SK-N-SH (cell line): Measurements from ENCODE around the gene OR10A5. TPM values are rescaled to one million over a fixed set of nuclear protein-coding genes. Genes with fewer than 3 reads are reported as not detected.

Source experiments
- CTCF ChIA-PET: fragments of 300-600, 350-600 bp; formaldehyde crosslinking; extraction: SDS; loops from one replicate; lab custom pipeline; 2021; lab: Yijun Ruan, JAX
- POLR2A ChIA-PET: fragments of 350-600 bp; sonication (Branson Sonifier 250); formaldehyde crosslinking; extraction: SDS; loops from one replicate; lab custom pipeline; 2020; ENCODE audit warnings: antibody characterized with exemption, inconsistent platforms; lab: Yijun Ruan, JAX
- DNase-seq: peaks from one replicate; pipeline ENCODE4 v3.0.0; 2012
- H2AFZ ChIP-seq: fragments of 200-600 bp; sonication (generic); 2 replicates; pipeline ENCODE4 v1.8.1; 2016; ENCODE audit warnings: antibody characterized with exemption, mild to moderate bottlenecking, low read depth
- H3F3A ChIP-seq: fragments of 200-600 bp; sonication (generic); replicated peaks from 2 replicates; pipeline ENCODE3; 2016; ENCODE audit warnings: antibody characterized with exemption, mild to moderate bottlenecking; ENCODE audit not compliant: insufficient read depth
- H3K27ac ChIP-seq, 2 experiments: fragments of 200-500 bp in 1 of 2; fragments of 200-600 bp in 1 of 2; sonication (Bioruptor generic) in 1 of 2; sonication (generic), shearing (Covaris generic) in 1 of 2; 2 replicates each; pipeline versions ENCODE4 v1.5.1 to v1.6.1; 2014 to 2016; ENCODE audit warnings: low read depth in 2 of 2, inconsistent platforms in 1 of 2, low read length in 1 of 2, mild to moderate bottlenecking in 1 of 2, mixed read lengths in 1 of 2
- H3K27me3 ChIP-seq: fragments of 200-600 bp; sonication (generic), shearing (Covaris generic); 2 replicates; pipeline ENCODE4 v1.6.1; 2016; ENCODE audit warnings: mixed run types; ENCODE audit not compliant: insufficient read depth
- H3K36me3 ChIP-seq, 2 experiments: fragments of 200-500 bp in 1 of 2; fragments of 200-600 bp in 1 of 2; sonication (Bioruptor generic) in 1 of 2; sonication (generic) in 1 of 2; replicated peaks in 1 of 2; 2 replicates each; pipeline versions ENCODE3 to v1.5.1; 2014 to 2016; ENCODE audit warnings: low read length in 1 of 2, mild to moderate bottlenecking in 1 of 2; ENCODE audit not compliant: insufficient read depth in 2 of 2, control insufficient read depth in 1 of 2
- H3K4me1 ChIP-seq, 2 experiments: fragments of 200-500 bp in 1 of 2; fragments of 200-600 bp in 1 of 2; sonication (Bioruptor generic) in 1 of 2; sonication (generic), shearing (Covaris generic) in 1 of 2; 2 replicates each; pipeline versions ENCODE4 v1.5.1 to v1.6.1; 2014 to 2016; ENCODE audit warnings: low read depth in 1 of 2, low read length in 1 of 2, mixed run types in 1 of 2; ENCODE audit not compliant: insufficient read depth in 2 of 2, control insufficient read depth in 1 of 2
- H3K4me2 ChIP-seq: fragments of 200-600 bp; sonication (generic), shearing (Covaris generic); 2 replicates; pipeline ENCODE4 v1.6.1; 2017; ENCODE audit warnings: mixed run types
- H3K4me3 ChIP-seq, 2 experiments: fragments of 200-500 bp in 1 of 2; fragments of 200-600 bp in 1 of 2; sonication (Bioruptor generic) in 1 of 2; sonication (generic), shearing (Covaris generic) in 1 of 2; 2 replicates each; pipeline versions ENCODE4 v1.5.1 to v1.8.1; 2014 to 2016; ENCODE audit warnings: low read depth in 2 of 2, inconsistent platforms in 1 of 2, low read length in 1 of 2, mild to moderate bottlenecking in 1 of 2, mixed read lengths in 1 of 2, moderate library complexity in 1 of 2
- H3K79me2 ChIP-seq: fragments of 200-600 bp; sonication (generic); 2 replicates; pipeline ENCODE4 v1.8.1; 2017; ENCODE audit warnings: mild to moderate bottlenecking; ENCODE audit not compliant: insufficient read depth
- H3K9ac ChIP-seq: fragments of 200-600 bp; sonication (generic); 2 replicates; pipeline ENCODE4 v1.6.1; 2017; ENCODE audit warnings: mixed run types
- H3K9me2 ChIP-seq: fragments of 200-600 bp; sonication (generic); 2 replicates; pipeline ENCODE4 v1.6.1; 2017; ENCODE audit warnings: mixed run types
- H3K9me3 ChIP-seq: fragments of 200-600 bp; sonication (generic); 2 replicates; pipeline ENCODE4 v1.6.1; 2017; ENCODE audit warnings: mixed run types, mild to moderate bottlenecking, moderate library complexity
- H4K20me1 ChIP-seq: fragments of 200-600 bp; sonication (generic); 2 replicates; pipeline ENCODE4 v1.6.1; 2017; ENCODE audit warnings: mild to moderate bottlenecking, mixed run types; ENCODE audit not compliant: insufficient read depth
- ELF1 ChIP-seq: IDR thresholded peaks from 2 replicates; pipeline ENCODE4 v1.4.0; 2012
- EP300 ChIP-seq, 2 experiments: IDR thresholded peaks; 2 replicates each; pipeline versions ENCODE4 v1.4.0 to v1.6.1; 2012; ENCODE audit warnings: borderline replicate concordance in 1 of 2, low read depth in 1 of 2, low read length in 1 of 2
- EZH2phosphoT487 ChIP-seq: fragments of 200-600 bp; sonication (generic); IDR thresholded peaks from 2 replicates; pipeline ENCODE4 v1.6.1; 2017; ENCODE audit warnings: low read depth, mixed run types, mild to moderate bottlenecking, antibody characterized with exemption, moderate library complexity, borderline replicate concordance
- FOSL2 ChIP-seq: IDR thresholded peaks from 2 replicates; pipeline ENCODE4 v1.4.0; 2012; ENCODE audit warnings: low read depth, mild to moderate bottlenecking, moderate library complexity, borderline replicate concordance
- FOXM1 ChIP-seq: IDR thresholded peaks from 2 replicates; pipeline ENCODE4 v1.4.0; 2012; ENCODE audit warnings: low read depth, mild to moderate bottlenecking
- JUND ChIP-seq: IDR thresholded peaks from 2 replicates; pipeline ENCODE4 v1.4.0; 2012
- MEF2A ChIP-seq: IDR thresholded peaks from 2 replicates; pipeline ENCODE4 v1.4.0; 2012; ENCODE audit warnings: low read depth, borderline replicate concordance
- MXI1 ChIP-seq: IDR thresholded peaks from 2 replicates; pipeline ENCODE4 v1.6.1; 2012; ENCODE audit warnings: mild to moderate bottlenecking, low read depth, low read length, improper control_type of control experiment
- NFIC ChIP-seq: IDR thresholded peaks from 2 replicates; pipeline ENCODE4 v1.4.0; 2012; ENCODE audit warnings: borderline replicate concordance
- NRF1 ChIP-seq: IDR thresholded peaks from 2 replicates; pipeline ENCODE4 v1.6.1; 2012; ENCODE audit warnings: low read depth, mild to moderate bottlenecking, low read length
- RAD21 ChIP-seq: IDR thresholded peaks from 2 replicates; pipeline ENCODE4 v1.6.1; 2012; ENCODE audit warnings: mild to moderate bottlenecking, low read length
- RFX5 ChIP-seq: IDR thresholded peaks from 2 replicates; pipeline ENCODE4 v1.6.1; 2012; ENCODE audit warnings: mild to moderate bottlenecking, improper control_type of control experiment, low read length
- SIN3A ChIP-seq: IDR thresholded peaks from 2 replicates; pipeline ENCODE4 v1.6.1; 2012; ENCODE audit warnings: low read depth, mild to moderate bottlenecking, low read length, moderate library complexity, borderline replicate concordance
- TEAD4 ChIP-seq: IDR thresholded peaks from 2 replicates; pipeline ENCODE4 v1.4.0; 2012; ENCODE audit warnings: mild to moderate bottlenecking, borderline replicate concordance; ENCODE audit not compliant: insufficient read depth
- WGBS: methylation state at CpG from one replicate; pipeline ENCODE4 v1.1.6; 2017; ENCODE audit warnings: low lambda C conversion rate; 5-methylcytosine and 5-hydroxymethylcytosine counted together
- polyA plus RNA-seq, 3 experiments: library from polyadenylated mRNA; depleted of rRNA; stranded (reverse); fragments of >200 nt; gene quantifications; 2 replicates each; pipeline ENCODE4 v1.2.3, GENCODE V29; 2012
- TF ChIP-seq, protein P1 (sequence below): fragments of 150-350 bp; IDR thresholded peaks from 2 replicates; pipeline ENCODE4 v1.6.1; 2016; ENCODE audit warnings: mild to moderate bottlenecking, low read depth, low read length
- TF ChIP-seq, protein P2 (sequence below): IDR thresholded peaks from 2 replicates; pipeline ENCODE4 v1.4.0; 2012; ENCODE audit warnings: low read depth, borderline replicate concordance
- TF ChIP-seq, protein P3 (sequence below): fragments of 150-350 bp; IDR thresholded peaks from 2 replicates; pipeline ENCODE4 v1.6.1; 2017; ENCODE audit warnings: antibody characterized with exemption, low read length, low read depth, borderline replicate concordance
- TF ChIP-seq, protein P4 (sequence below): IDR thresholded peaks from 2 replicates; pipeline ENCODE4; 2012
- TF ChIP-seq, protein P5 (sequence below): fragments of 200-600 bp; sonication (generic); IDR thresholded peaks from 2 replicates; pipeline ENCODE4 v1.6.1; 2017; ENCODE audit warnings: antibody characterized with exemption, mild to moderate bottlenecking, moderate library complexity
- TF ChIP-seq, protein P6 (sequence below): IDR thresholded peaks from 2 replicates; pipeline ENCODE4 v1.4.0; 2012; ENCODE audit warnings: low read depth, borderline replicate concordance

OR10A5 gene
- polyA plus RNA-seq, 1 of the 3 experiments (the other 2 are of a cell fraction) = not detected

DNA sequence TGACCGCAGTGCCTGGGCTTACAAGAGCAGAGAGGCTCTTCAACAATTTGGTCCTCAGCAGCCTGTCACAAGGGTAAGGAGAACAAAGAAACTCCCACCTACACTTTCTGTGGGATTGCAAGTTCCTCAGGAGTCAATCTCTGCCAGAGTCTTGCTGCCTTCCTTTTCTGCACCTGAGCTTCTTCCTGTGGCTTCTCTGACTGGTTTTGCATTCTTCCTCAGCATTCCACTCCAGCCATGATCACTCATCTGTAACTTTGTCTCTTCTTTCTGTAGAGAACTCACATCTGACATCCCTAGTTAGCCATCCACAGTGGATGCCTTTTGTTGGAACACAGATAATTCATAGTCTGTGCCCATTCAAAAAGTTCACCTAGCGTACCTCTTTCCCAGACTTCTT lies 31.8 kb upstream of the OR10A5 start:
- no peak overlapping the region for H3K9ac ChIP-seq
- H4K20me1 ChIP-seq = no peaks in the 10 kb centered on the region
- no peaks in the 10 kb centered on the region for H3K27me3 ChIP-seq
- no peaks in the 10 kb centered on the region for H3K4me1 ChIP-seq
- 2% methylated on average over 2 of the region's 2 CpGs for WGBS
- H3K36me3 ChIP-seq = no peaks in the 10 kb centered on the region
- POLR2A ChIA-PET = no interaction called here
- CTCF ChIA-PET = interaction anchor here (1.8 to 1.9 kb wide), 2 partner anchors 10 to 20 kb away, joined by 10 to 11 read pairs; no protein-coding TSS in a partner anchor
- no peak overlapping the region for H3K27ac ChIP-seq
- H3F3A ChIP-seq = no peaks in the 10 kb centered on the region
- no peak overlapping the region for H2AFZ ChIP-seq
- no peaks in the 10 kb centered on the region for H3K79me2 ChIP-seq
- no peak for DNase-seq
- no peak overlapping the region for H3K4me2 ChIP-seq
- no peaks in the 10 kb centered on the region for H3K9me3 ChIP-seq
- TF ChIP-seq NFIC (no peak), MXI1 (no peak), SIN3A (no peak), MEF2A (no peak), JUND (no peak)
- no peak overlapping the region for H3K4me3 ChIP-seq
- no peaks in the 10 kb centered on the region for H3K9me2 ChIP-seq

DNA sequence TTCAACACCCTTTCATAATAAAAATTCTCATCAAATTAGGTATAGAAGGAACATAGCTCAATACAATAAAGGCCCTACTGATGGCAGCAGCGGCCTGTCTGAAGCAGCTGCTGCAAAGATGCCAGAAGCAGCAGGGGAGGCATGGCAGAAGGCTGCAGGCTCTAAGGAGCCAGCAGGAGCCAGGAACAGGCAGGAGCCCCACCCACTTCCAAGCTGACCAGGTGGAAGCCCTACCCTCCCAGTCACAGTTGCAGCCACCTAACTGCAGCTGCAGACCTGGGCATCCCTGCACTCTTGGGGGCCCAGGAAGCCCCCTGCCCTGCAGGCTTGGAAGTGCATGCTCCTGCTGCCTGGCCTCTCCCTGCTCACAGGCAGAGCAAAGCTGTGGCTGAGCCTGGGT lies 27.8 kb upstream of the OR10A5 start:
- Histone ChIP-seq H3K9ac (no peak overlapping the region), H3K27me3 (no peaks in the 10 kb centered on the region), H3K9me3 (no peaks in the 10 kb centered on the region), H3K36me3 (no peaks in the 10 kb centered on the region), H3K4me1 (no peaks in the 10 kb centered on the region), H3K4me3 (no peak overlapping the region), H3F3A (no peaks in the 10 kb centered on the region), H3K79me2 (no peaks in the 10 kb centered on the region), H3K27ac (no peak overlapping the region), H2AFZ (no peak overlapping the region), H3K9me2 (no peaks in the 10 kb centered on the region), H4K20me1 (no peaks in the 10 kb centered on the region), H3K4me2 (no peak overlapping the region)
- DNase-seq = no peak
- WGBS = 0% methylated on average over 1 of the region's 1 CpG
- CTCF ChIA-PET = no interaction called here
- no peak for TF ChIP-seq ELF1
- TF ChIP-seq, protein P1, sequence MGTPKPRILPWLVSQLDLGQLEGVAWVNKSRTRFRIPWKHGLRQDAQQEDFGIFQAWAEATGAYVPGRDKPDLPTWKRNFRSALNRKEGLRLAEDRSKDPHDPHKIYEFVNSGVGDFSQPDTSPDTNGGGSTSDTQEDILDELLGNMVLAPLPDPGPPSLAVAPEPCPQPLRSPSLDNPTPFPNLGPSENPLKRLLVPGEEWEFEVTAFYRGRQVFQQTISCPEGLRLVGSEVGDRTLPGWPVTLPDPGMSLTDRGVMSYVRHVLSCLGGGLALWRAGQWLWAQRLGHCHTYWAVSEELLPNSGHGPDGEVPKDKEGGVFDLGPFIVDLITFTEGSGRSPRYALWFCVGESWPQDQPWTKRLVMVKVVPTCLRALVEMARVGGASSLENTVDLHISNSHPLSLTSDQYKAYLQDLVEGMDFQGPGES = no peak
- TF ChIP-seq, protein P2, sequence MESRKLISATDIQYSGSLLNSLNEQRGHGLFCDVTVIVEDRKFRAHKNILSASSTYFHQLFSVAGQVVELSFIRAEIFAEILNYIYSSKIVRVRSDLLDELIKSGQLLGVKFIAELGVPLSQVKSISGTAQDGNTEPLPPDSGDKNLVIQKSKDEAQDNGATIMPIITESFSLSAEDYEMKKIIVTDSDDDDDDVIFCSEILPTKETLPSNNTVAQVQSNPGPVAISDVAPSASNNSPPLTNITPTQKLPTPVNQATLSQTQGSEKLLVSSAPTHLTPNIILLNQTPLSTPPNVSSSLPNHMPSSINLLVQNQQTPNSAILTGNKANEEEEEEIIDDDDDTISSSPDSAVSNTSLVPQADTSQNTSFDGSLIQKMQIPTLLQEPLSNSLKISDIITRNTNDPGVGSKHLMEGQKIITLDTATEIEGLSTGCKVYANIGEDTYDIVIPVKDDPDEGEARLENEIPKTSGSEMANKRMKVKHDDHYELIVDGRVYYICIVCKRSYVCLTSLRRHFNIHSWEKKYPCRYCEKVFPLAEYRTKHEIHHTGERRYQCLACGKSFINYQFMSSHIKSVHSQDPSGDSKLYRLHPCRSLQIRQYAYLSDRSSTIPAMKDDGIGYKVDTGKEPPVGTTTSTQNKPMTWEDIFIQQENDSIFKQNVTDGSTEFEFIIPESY = no peak
- no peak for TF ChIP-seq TEAD4
- TF ChIP-seq, protein P3, sequence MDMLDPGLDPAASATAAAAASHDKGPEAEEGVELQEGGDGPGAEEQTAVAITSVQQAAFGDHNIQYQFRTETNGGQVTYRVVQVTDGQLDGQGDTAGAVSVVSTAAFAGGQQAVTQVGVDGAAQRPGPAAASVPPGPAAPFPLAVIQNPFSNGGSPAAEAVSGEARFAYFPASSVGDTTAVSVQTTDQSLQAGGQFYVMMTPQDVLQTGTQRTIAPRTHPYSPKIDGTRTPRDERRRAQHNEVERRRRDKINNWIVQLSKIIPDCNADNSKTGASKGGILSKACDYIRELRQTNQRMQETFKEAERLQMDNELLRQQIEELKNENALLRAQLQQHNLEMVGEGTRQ = no peak
- no peak for TF ChIP-seq MXI1
- TF ChIP-seq EZH2phosphoT487 = no peak
- no peak for TF ChIP-seq FOXM1
- no peak for TF ChIP-seq RFX5
- TF ChIP-seq, protein P4, sequence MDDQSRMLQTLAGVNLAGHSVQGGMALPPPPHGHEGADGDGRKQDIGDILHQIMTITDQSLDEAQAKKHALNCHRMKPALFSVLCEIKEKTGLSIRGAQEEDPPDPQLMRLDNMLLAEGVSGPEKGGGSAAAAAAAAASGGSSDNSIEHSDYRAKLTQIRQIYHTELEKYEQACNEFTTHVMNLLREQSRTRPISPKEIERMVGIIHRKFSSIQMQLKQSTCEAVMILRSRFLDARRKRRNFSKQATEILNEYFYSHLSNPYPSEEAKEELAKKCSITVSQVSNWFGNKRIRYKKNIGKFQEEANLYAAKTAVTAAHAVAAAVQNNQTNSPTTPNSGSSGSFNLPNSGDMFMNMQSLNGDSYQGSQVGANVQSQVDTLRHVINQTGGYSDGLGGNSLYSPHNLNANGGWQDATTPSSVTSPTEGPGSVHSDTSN = no peak
- TF ChIP-seq RAD21 = no peak
- TF ChIP-seq SIN3A = no peak
- TF ChIP-seq MEF2A = no peak
- TF ChIP-seq FOSL2 = no peak
- TF ChIP-seq NRF1 = no peak
- no peak for TF ChIP-seq EP300 (IDR thresholded peaks at IDR 0.05; ENCODE audit: borderline replicate concordance in 1 of 2, low read depth in 1 of 2, low read length in 1 of 2)
- no peak for TF ChIP-seq NFIC
- TF ChIP-seq, protein P5, sequence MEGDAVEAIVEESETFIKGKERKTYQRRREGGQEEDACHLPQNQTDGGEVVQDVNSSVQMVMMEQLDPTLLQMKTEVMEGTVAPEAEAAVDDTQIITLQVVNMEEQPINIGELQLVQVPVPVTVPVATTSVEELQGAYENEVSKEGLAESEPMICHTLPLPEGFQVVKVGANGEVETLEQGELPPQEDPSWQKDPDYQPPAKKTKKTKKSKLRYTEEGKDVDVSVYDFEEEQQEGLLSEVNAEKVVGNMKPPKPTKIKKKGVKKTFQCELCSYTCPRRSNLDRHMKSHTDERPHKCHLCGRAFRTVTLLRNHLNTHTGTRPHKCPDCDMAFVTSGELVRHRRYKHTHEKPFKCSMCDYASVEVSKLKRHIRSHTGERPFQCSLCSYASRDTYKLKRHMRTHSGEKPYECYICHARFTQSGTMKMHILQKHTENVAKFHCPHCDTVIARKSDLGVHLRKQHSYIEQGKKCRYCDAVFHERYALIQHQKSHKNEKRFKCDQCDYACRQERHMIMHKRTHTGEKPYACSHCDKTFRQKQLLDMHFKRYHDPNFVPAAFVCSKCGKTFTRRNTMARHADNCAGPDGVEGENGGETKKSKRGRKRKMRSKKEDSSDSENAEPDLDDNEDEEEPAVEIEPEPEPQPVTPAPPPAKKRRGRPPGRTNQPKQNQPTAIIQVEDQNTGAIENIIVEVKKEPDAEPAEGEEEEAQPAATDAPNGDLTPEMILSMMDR = no peak
- TF ChIP-seq, protein P6, sequence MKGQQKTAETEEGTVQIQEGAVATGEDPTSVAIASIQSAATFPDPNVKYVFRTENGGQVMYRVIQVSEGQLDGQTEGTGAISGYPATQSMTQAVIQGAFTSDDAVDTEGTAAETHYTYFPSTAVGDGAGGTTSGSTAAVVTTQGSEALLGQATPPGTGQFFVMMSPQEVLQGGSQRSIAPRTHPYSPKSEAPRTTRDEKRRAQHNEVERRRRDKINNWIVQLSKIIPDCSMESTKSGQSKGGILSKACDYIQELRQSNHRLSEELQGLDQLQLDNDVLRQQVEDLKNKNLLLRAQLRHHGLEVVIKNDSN = no peak
- POLR2A ChIA-PET = no interaction called here
